ENCODE results near the gene RBFOX1. TPM values are rescaled to one million over a fixed set of nuclear protein-coding genes. Genes with fewer than 3 reads are reported as not detected.

RBFOX1 gene
- total RNA-seq, 2 donors from 2014 or later = not detected

- peaks cover 23% of the 10 kb centered on the region for H3K9me3 Mint-ChIP-seq
- ATAC-seq (replicated peaks) = no peak
- no peak overlapping the region for H3K27ac Mint-ChIP-seq
- no peaks in the 10 kb centered on the region for H3K27me3 Mint-ChIP-seq
- H3K36me3 Mint-ChIP-seq (ENCODE audit: low read depth) = no peaks in the 10 kb centered on the region
- H3K4me3 Mint-ChIP-seq = no peak overlapping the region
- H3K4me1 Mint-ChIP-seq = no peaks in the 10 kb centered on the region
Measured at GRCh38 chr16:7343243-7343642, 10.6 kb downstream of the RBFOX1 start.

GRCh38 chr16:7344830-7345780 lies 12.5 kb downstream of the RBFOX1 start:
- Mint-ChIP-seq H3K4me3 (no peak overlapping the region), H3K27me3 (no peaks in the 10 kb centered on the region), H3K27ac (no peak overlapping the region), H3K9me3 (peaks cover 16% of the 10 kb centered on the region), H3K36me3 (ENCODE audit: low read depth) (no peaks in the 10 kb centered on the region), H3K4me1 (no peaks in the 10 kb centered on the region)
- no peak for ATAC-seq (replicated peaks)

- no peak for ATAC-seq (replicated peaks)
- peaks cover 18% of the 10 kb centered on the region for H3K9me3 Mint-ChIP-seq
- H3K36me3 Mint-ChIP-seq (ENCODE audit: low read depth) = no peaks in the 10 kb centered on the region
- H3K4me1 Mint-ChIP-seq = no peaks in the 10 kb centered on the region
- H3K27ac Mint-ChIP-seq = no peak overlapping the region
- H3K4me3 Mint-ChIP-seq = no peak overlapping the region
- no peaks in the 10 kb centered on the region for H3K27me3 Mint-ChIP-seq
Measured at GRCh38 chr16:7350806-7351205, 18.2 kb downstream of the RBFOX1 start.

GRCh38 chr16:7351610-7352510 lies 19.2 kb downstream of the RBFOX1 start:
- Mint-ChIP-seq H3K36me3 (ENCODE audit: low read depth) (no peaks in the 10 kb centered on the region), H3K27ac (no peak overlapping the region), H3K9me3 (peaks cover 19% of the 10 kb centered on the region), H3K27me3 (no peaks in the 10 kb centered on the region), H3K4me3 (no peak overlapping the region), H3K4me1 (no peaks in the 10 kb centered on the region)
- no peak for ATAC-seq (replicated peaks)

GRCh38 chr16:7355758-7356157 lies 23.1 kb downstream of the RBFOX1 start:
- no peak overlapping the region for H3K4me3 Mint-ChIP-seq
- H3K9me3 Mint-ChIP-seq = peaks cover 20% of the 10 kb centered on the region
- no peaks in the 10 kb centered on the region for H3K27me3 Mint-ChIP-seq
- no peak for ATAC-seq (replicated peaks)
- no peaks in the 10 kb centered on the region for H3K36me3 Mint-ChIP-seq (ENCODE audit: low read depth)
- H3K27ac Mint-ChIP-seq = no peak overlapping the region
- H3K4me1 Mint-ChIP-seq = no peaks in the 10 kb centered on the region

GRCh38 chr16:7361416-7362129 lies 28.9 kb downstream of the RBFOX1 start:
- Mint-ChIP-seq H3K36me3 (ENCODE audit: low read depth) (no peaks in the 10 kb centered on the region), H3K27ac (no peak overlapping the region), H3K27me3 (no peaks in the 10 kb centered on the region), H3K4me1 (no peaks in the 10 kb centered on the region), H3K4me3 (no peak overlapping the region), H3K9me3 (peaks cover 7% of the 10 kb centered on the region)
- ATAC-seq (replicated peaks) = no peak

- H3K9me3 Mint-ChIP-seq = peaks cover 3% of the 10 kb centered on the region
- no peak overlapping the region for H3K4me3 Mint-ChIP-seq
- no peaks in the 10 kb centered on the region for H3K36me3 Mint-ChIP-seq (ENCODE audit: low read depth)
- no peaks in the 10 kb centered on the region for H3K27me3 Mint-ChIP-seq
- H3K4me1 Mint-ChIP-seq = no peaks in the 10 kb centered on the region
- no peak for ATAC-seq (replicated peaks)
- no peak overlapping the region for H3K27ac Mint-ChIP-seq
Measured at GRCh38 chr16:7362231-7362630, 29.6 kb downstream of the RBFOX1 start.

GRCh38 chr16:7363422-7364417 lies 31.1 kb downstream of the RBFOX1 start:
- ATAC-seq (replicated peaks) = no peak
- Mint-ChIP-seq H3K27ac (no peak overlapping the region), H3K4me1 (no peaks in the 10 kb centered on the region), H3K9me3 (no peaks in the 10 kb centered on the region), H3K4me3 (no peak overlapping the region), H3K27me3 (no peaks in the 10 kb centered on the region), H3K36me3 (ENCODE audit: low read depth) (no peaks in the 10 kb centered on the region)

GRCh38 chr16:7366041-7366440 lies 33.4 kb downstream of the RBFOX1 start:
- no peaks in the 10 kb centered on the region for H3K4me1 Mint-ChIP-seq
- no peaks in the 10 kb centered on the region for H3K36me3 Mint-ChIP-seq (ENCODE audit: low read depth)
- no peaks in the 10 kb centered on the region for H3K27me3 Mint-ChIP-seq
- no peak overlapping the region for H3K4me3 Mint-ChIP-seq
- peaks cover 5% of the 10 kb centered on the region for H3K9me3 Mint-ChIP-seq
- no peak for ATAC-seq (replicated peaks)
- H3K27ac Mint-ChIP-seq = no peak overlapping the region

GRCh38 chr16:7366993-7367880 lies 34.6 kb downstream of the RBFOX1 start:
- Mint-ChIP-seq H3K4me3 (no peak overlapping the region), H3K27me3 (no peaks in the 10 kb centered on the region), H3K4me1 (no peaks in the 10 kb centered on the region), H3K36me3 (ENCODE audit: low read depth) (no peaks in the 10 kb centered on the region), H3K9me3 (peaks cover 8% of the 10 kb centered on the region), H3K27ac (no peak overlapping the region)
- no peak for ATAC-seq (replicated peaks)

- peaks cover 15% of the 10 kb centered on the region for H3K9me3 Mint-ChIP-seq
- H3K4me3 Mint-ChIP-seq = no peak overlapping the region
- ATAC-seq (replicated peaks) = no peak
- H3K27ac Mint-ChIP-seq = no peak overlapping the region
- H3K4me1 Mint-ChIP-seq = no peaks in the 10 kb centered on the region
- no peaks in the 10 kb centered on the region for H3K27me3 Mint-ChIP-seq
- H3K36me3 Mint-ChIP-seq (ENCODE audit: low read depth) = no peaks in the 10 kb centered on the region
Measured at GRCh38 chr16:7369204-7369603, 36.6 kb downstream of the RBFOX1 start.

- no peak for ATAC-seq (replicated peaks)
- Mint-ChIP-seq H3K4me1 (no peaks in the 10 kb centered on the region), H3K27me3 (no peaks in the 10 kb centered on the region), H3K27ac (no peak overlapping the region), H3K9me3 (peaks cover 15% of the 10 kb centered on the region), H3K4me3 (no peak overlapping the region), H3K36me3 (ENCODE audit: low read depth) (no peaks in the 10 kb centered on the region)
Measured at GRCh38 chr16:7372095-7372494, 39.5 kb downstream of the RBFOX1 start.

- H3K27me3 Mint-ChIP-seq = no peaks in the 10 kb centered on the region
- H3K4me1 Mint-ChIP-seq = no peaks in the 10 kb centered on the region
- no peak for ATAC-seq (replicated peaks)
- H3K27ac Mint-ChIP-seq = no peak overlapping the region
- H3K36me3 Mint-ChIP-seq (ENCODE audit: low read depth) = no peaks in the 10 kb centered on the region
- peaks cover 19% of the 10 kb centered on the region for H3K9me3 Mint-ChIP-seq
- H3K4me3 Mint-ChIP-seq = no peak overlapping the region
Measured at GRCh38 chr16:7373776-7374175, 41.1 kb downstream of the RBFOX1 start.
